Liver (tissue), 9 donors: ENCODE data around the gene PROKR1. TPM values are rescaled to one million over a fixed set of nuclear protein-coding genes. Genes with fewer than 3 reads are reported as not detected.

ENCODE experiments used
- DNase-seq: peaks from one replicate; pipeline ENCODE4 v3.0.0-alpha.2; 2017; ENCODE audit warnings: low spot score
- H3K27ac ChIP-seq, 2 donors: one replicate each; pipeline ENCODE4 v1.7.0; 2013; ENCODE audit warnings: inconsistent platforms in 2 of 2, low read length in 2 of 2, control low read depth in 1 of 2, low read depth in 1 of 2, mild to moderate bottlenecking in 1 of 2
- H3K27me3 ChIP-seq, 4 donors: one replicate each; pipeline versions ENCODE4 v1.6.1 to v1.7.0; 2013; ENCODE audit warnings: low read length in 3 of 4, inconsistent platforms in 1 of 4, mild to moderate bottlenecking in 1 of 4, moderate library complexity in 1 of 4; ENCODE audit not compliant: control insufficient read depth in 4 of 4, insufficient read depth in 4 of 4
- H3K36me3 ChIP-seq, 4 donors: one replicate each; pipeline versions ENCODE4 v1.6.1 to v1.7.0; 2013; ENCODE audit warnings: low read length in 3 of 4, mild to moderate bottlenecking in 3 of 4, low read depth in 1 of 4, moderate library complexity in 1 of 4; ENCODE audit not compliant: control insufficient read depth in 4 of 4, insufficient read depth in 3 of 4
- H3K4me1 ChIP-seq, 4 donors: one replicate each; pipeline versions ENCODE4 v1.6.1 to v1.7.0; 2013; ENCODE audit warnings: low read length in 3 of 4, mild to moderate bottlenecking in 3 of 4, moderate library complexity in 1 of 4; ENCODE audit not compliant: control insufficient read depth in 4 of 4, insufficient read depth in 4 of 4
- H3K4me3 ChIP-seq, 3 donors: one replicate each; pipeline versions ENCODE4 v1.6.1 to v1.7.0; 2013; ENCODE audit warnings: low read length in 3 of 3, control low read depth in 1 of 3, low read depth in 1 of 3, mild to moderate bottlenecking in 1 of 3
- H3K9ac ChIP-seq, 2 donors: one replicate each; pipeline ENCODE4 v1.7.0; 2013; ENCODE audit warnings: low read length in 2 of 2, mild to moderate bottlenecking in 2 of 2, moderate library complexity in 2 of 2, control low read depth in 1 of 2, low read depth in 1 of 2
- H3K9me3 ChIP-seq, 4 donors: one replicate each; pipeline versions ENCODE4 v1.6.1 to v1.7.0; 2013; ENCODE audit warnings: low read length in 3 of 4; ENCODE audit not compliant: control insufficient read depth in 4 of 4
- CTCF ChIP-seq: fragments of 150-350 bp; IDR thresholded peaks from 2 replicates; pipeline ENCODE4 v1.5.1; 2017; ENCODE audit warnings: improper control_type of control experiment, low read depth, low read length; ENCODE audit not compliant: missing input control
- EGR1 ChIP-seq, 2 donors: IDR thresholded peaks; 2 replicates each; pipeline ENCODE4 v1.6.1; 2016 to 2018; ENCODE audit warnings: antibody characterized with exemption in 2 of 2, low read depth in 2 of 2
- GABPA ChIP-seq, 2 donors: IDR thresholded peaks in 1 of 2; conservative IDR thresholded peaks in 1 of 2; 2 replicates each; pipeline ENCODE4 v1.6.1; 2016; ENCODE audit warnings: antibody characterized with exemption in 2 of 2, mild to moderate bottlenecking in 1 of 2, moderate library complexity in 1 of 2
- HNF4A ChIP-seq, 2 donors: conservative IDR thresholded peaks; 2 replicates each; pipeline ENCODE4 v1.6.1; 2016; ENCODE audit warnings: antibody characterized with exemption in 2 of 2, mild to moderate bottlenecking in 2 of 2
- HNF4G ChIP-seq: IDR thresholded peaks from 2 replicates; pipeline ENCODE4 v1.6.1; 2016; ENCODE audit warnings: antibody characterized with exemption
- JUND ChIP-seq, 2 donors: IDR thresholded peaks; 2 replicates each; pipeline ENCODE4 v1.6.1; 2016; ENCODE audit warnings: antibody characterized with exemption in 2 of 2
- MAX ChIP-seq: IDR thresholded peaks from 2 replicates; pipeline ENCODE4 v1.6.1; 2016; ENCODE audit warnings: antibody characterized with exemption
- NR2F2 ChIP-seq: IDR thresholded peaks from 2 replicates; pipeline ENCODE4 v1.6.1; 2016; ENCODE audit warnings: antibody characterized with exemption
- RAD21 ChIP-seq, 2 donors: IDR thresholded peaks; 2 replicates each; pipeline ENCODE4 v1.6.1; 2016; ENCODE audit warnings: antibody characterized with exemption in 2 of 2, mild to moderate bottlenecking in 2 of 2
- REST ChIP-seq: IDR thresholded peaks from 2 replicates; pipeline ENCODE4 v1.6.1; 2016; ENCODE audit warnings: antibody characterized with exemption, mild to moderate bottlenecking
- RXRA ChIP-seq, 2 donors: IDR thresholded peaks; 2 replicates each; pipeline ENCODE4 v1.6.1; 2017 to 2018; ENCODE audit warnings: antibody characterized with exemption in 2 of 2, mild to moderate bottlenecking in 1 of 2
- SP1 ChIP-seq: IDR thresholded peaks from 2 replicates; pipeline ENCODE4 v1.6.1; 2018; ENCODE audit warnings: antibody characterized with exemption, mild to moderate bottlenecking
- YY1 ChIP-seq: IDR thresholded peaks from 2 replicates; pipeline ENCODE4 v1.6.1; 2016; ENCODE audit warnings: antibody characterized with exemption, mild to moderate bottlenecking
- ZBTB33 ChIP-seq: IDR thresholded peaks from 2 replicates; pipeline ENCODE4 v1.6.1; 2016; ENCODE audit warnings: antibody characterized with exemption
- WGBS: extraction: QIAGEN DNeasy Blood & Tissue Kit; methylation state at CpG from one replicate; pipeline ENCODE4 v1.1.7; 2013; 5-methylcytosine and 5-hydroxymethylcytosine counted together
- polyA plus RNA-seq, 2 donors: library from polyadenylated mRNA; stranded (reverse) in 1 of 2; unstranded in 1 of 2; fragments of 200-250 nt in 1 of 2; fragments of >200 nt in 1 of 2; fragmentation: Nextera tagmentation in 1 of 2; extraction: Ambion mirVana in 1 of 2; gene quantifications; one replicate each; pipeline versions ENCODE4 v1.2.1 to v1.2.3, GENCODE V29; 2013 to 2015
- total RNA-seq, 2 donors: library from RNA; depleted of rRNA; stranded (reverse); fragments of >200 nt; gene quantifications; one replicate each; pipeline ENCODE4 v1.2.3, GENCODE V29; 2014
- donor health status: healthy.
- donor health status: healthy.
- donor health status: healthy.
- donor health status: healthy.
- donor health status: healthy.

PROKR1 gene
- total and polyA plus RNA-seq, 4 donors = 0.02 to 0.05 TPM; not detected in 2

GRCh38 chr2:68605939-68606338, 37.4 kb upstream of the PROKR1 start:
- peaks cover 0 to 4% (median 0%) of the 10 kb centered on the region in 4 donors for H3K9me3 ChIP-seq
- WGBS = 89% methylated on average over 1 of the region's 1 CpG
- no peak for TF ChIP-seq SP1
- no peak for TF ChIP-seq GABPA (IDR thresholded peaks at IDR 0.05 in 1 of 2, conservative IDR thresholded peaks at IDR 0.05 in 1 of 2)
- TF ChIP-seq ZBTB33 = no peak
- no peak for TF ChIP-seq HNF4A (conservative IDR thresholded peaks at IDR 0.05)
- TF ChIP-seq MAX = no peak
- no peak for TF ChIP-seq CTCF
- no peak for TF ChIP-seq YY1
- TF ChIP-seq HNF4G = no peak
- no peak for TF ChIP-seq RXRA (IDR thresholded peaks at IDR 0.05)
- no peak overlapping the region for H3K4me3 ChIP-seq
- DNase-seq = no peak
- H3K36me3 ChIP-seq = no peaks in the 10 kb centered on the region
- no peak overlapping the region for H3K27ac ChIP-seq
- H3K9ac ChIP-seq = no peak overlapping the region
- no peaks in the 10 kb centered on the region for H3K27me3 ChIP-seq
- no peaks in the 10 kb centered on the region for H3K4me1 ChIP-seq

- H3K36me3 ChIP-seq = no peaks in the 10 kb centered on the region
- H3K4me3 ChIP-seq = no peak overlapping the region
- peaks cover 0 to 4% (median 0%) of the 10 kb centered on the region in 4 donors for H3K9me3 ChIP-seq
- DNase-seq = no peak
- TF ChIP-seq CTCF (no peak), ZBTB33 (no peak), EGR1 (IDR thresholded peaks at IDR 0.05; ENCODE audit: low read depth in 2 of 2) (no peak), RXRA (IDR thresholded peaks at IDR 0.05) (no peak), GABPA (IDR thresholded peaks at IDR 0.05 in 1 of 2, conservative IDR thresholded peaks at IDR 0.05 in 1 of 2) (no peak), RAD21 (IDR thresholded peaks at IDR 0.05) (no peak), SP1 (no peak), NR2F2 (no peak), JUND (IDR thresholded peaks at IDR 0.05) (no peak), HNF4G (no peak), MAX (no peak), REST (no peak)
- H3K9ac ChIP-seq = no peak overlapping the region
- no peaks in the 10 kb centered on the region for H3K27me3 ChIP-seq
- H3K4me1 ChIP-seq = no peaks in the 10 kb centered on the region
- WGBS = 88% methylated on average over 4 of the region's 4 CpGs
- H3K27ac ChIP-seq = no peak overlapping the region
These were observed 36.6 kb upstream of the PROKR1 start for GRCh38 chr2:68606759-68607158.
